ENCODE measurements around the gene GABBR2. TPM values are rescaled to one million over a fixed set of nuclear protein-coding genes. Genes with fewer than 3 reads are reported as not detected.

Gene GABBR2
- total RNA-seq, 1 experiment from 2014 or later = 0.76 TPM

DNA sequence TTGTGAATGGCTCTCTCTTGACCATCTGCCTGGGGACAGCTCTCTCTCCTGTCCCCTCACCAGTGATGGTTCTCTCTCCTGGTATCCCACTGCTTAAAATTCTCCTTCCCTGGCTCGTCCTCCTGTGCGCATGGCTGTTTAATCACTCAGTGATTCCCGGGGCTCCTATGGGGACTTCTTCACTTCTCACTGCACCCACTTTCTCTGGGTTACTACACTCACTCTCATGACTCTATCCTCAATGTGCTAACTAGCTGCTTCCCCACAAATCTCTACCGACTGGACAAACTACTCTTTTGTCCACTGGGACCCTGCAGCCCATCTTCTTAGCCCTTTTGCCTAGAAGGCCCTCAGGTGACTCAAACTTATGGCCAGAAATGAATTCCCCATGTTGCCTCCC is 364.2 kb downstream of the GABBR2 start:
- ChIA-PET POLR2A (ENCODE audit: unreplicated experiment) (no interaction called here), CTCF (no interaction called here)
- DNase-seq = no peak
- TF ChIP-seq EZH2 (IDR thresholded peaks at IDR 0.05; ENCODE audit: low read depth) = no peak
- TF ChIP-seq, protein P1, sequence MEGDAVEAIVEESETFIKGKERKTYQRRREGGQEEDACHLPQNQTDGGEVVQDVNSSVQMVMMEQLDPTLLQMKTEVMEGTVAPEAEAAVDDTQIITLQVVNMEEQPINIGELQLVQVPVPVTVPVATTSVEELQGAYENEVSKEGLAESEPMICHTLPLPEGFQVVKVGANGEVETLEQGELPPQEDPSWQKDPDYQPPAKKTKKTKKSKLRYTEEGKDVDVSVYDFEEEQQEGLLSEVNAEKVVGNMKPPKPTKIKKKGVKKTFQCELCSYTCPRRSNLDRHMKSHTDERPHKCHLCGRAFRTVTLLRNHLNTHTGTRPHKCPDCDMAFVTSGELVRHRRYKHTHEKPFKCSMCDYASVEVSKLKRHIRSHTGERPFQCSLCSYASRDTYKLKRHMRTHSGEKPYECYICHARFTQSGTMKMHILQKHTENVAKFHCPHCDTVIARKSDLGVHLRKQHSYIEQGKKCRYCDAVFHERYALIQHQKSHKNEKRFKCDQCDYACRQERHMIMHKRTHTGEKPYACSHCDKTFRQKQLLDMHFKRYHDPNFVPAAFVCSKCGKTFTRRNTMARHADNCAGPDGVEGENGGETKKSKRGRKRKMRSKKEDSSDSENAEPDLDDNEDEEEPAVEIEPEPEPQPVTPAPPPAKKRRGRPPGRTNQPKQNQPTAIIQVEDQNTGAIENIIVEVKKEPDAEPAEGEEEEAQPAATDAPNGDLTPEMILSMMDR (conservative IDR thresholded peaks at IDR 0.05) = no peak
- Histone ChIP-seq H3K79me2 (ENCODE audit: low read depth) (no peaks in the 10 kb centered on the region), H3K9me2 (ENCODE audit: insufficient read depth) (no peaks in the 10 kb centered on the region), H3K36me3 (ENCODE audit: low read depth) (no peaks in the 10 kb centered on the region), H3K27me3 (ENCODE audit: insufficient read depth, low read depth) (no peaks in the 10 kb centered on the region), H3K4me2 (no peak overlapping the region), H3F3A (ENCODE audit: insufficient read depth, low read depth) (no peaks in the 10 kb centered on the region), H3K9me3 (ENCODE audit: insufficient read depth, low read depth) (no peaks in the 10 kb centered on the region), H3K27ac (no peak overlapping the region), H3K4me1 (replicated peaks; ENCODE audit: insufficient read depth) (no peaks in the 10 kb centered on the region), H4K20me1 (ENCODE audit: insufficient read depth) (no peaks in the 10 kb centered on the region), H3K4me3 (no peak overlapping the region), H2AFZ (no peak overlapping the region)
- intact Hi-C loops (cut with micrococcal nuclease; ENCODE audit: unreplicated experiment) = no loop called here
- no TSS peak for BruUV-seq (replicated peaks)

DNA sequence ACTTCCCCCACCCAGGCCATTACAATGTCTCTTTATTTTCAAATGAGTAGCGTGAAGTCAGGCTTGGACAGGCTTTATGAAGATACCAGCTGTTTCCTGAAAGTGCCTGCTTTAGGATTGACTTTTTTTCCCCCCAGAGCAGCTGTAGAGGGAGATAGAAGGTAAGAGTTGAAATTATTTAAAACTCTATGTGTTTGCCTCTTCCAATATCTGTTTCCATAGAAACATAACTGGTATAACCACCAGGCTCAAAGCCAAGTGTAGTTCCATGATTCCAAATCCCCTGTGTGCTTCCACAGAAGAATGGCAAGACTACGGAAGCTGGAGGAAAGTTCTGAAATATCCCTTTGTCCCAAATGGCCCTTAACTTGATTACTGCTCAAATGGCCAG is 365.9 kb downstream of the GABBR2 start:
- Histone ChIP-seq H3F3A (ENCODE audit: insufficient read depth, low read depth) (no peaks in the 10 kb centered on the region), H3K9me2 (ENCODE audit: insufficient read depth) (no peaks in the 10 kb centered on the region), H2AFZ (no peak overlapping the region), H3K4me3 (no peak overlapping the region), H3K36me3 (ENCODE audit: low read depth) (no peaks in the 10 kb centered on the region), H3K27ac (no peak overlapping the region), H3K4me2 (no peak overlapping the region), H3K4me1 (replicated peaks; ENCODE audit: insufficient read depth) (no peaks in the 10 kb centered on the region), H3K27me3 (ENCODE audit: insufficient read depth, low read depth) (no peaks in the 10 kb centered on the region), H4K20me1 (ENCODE audit: insufficient read depth) (no peaks in the 10 kb centered on the region), H3K79me2 (ENCODE audit: low read depth) (no peaks in the 10 kb centered on the region), H3K9me3 (ENCODE audit: insufficient read depth, low read depth) (0 out of 2 replicates have a peak, but pooled peaks cover 3% of the 10 kb centered on the region)
- no peak for TF ChIP-seq EZH2 (IDR thresholded peaks at IDR 0.05; ENCODE audit: low read depth)
- TF ChIP-seq, protein P1 (conservative IDR thresholded peaks at IDR 0.05) = no peak
- no TSS peak for BruUV-seq (replicated peaks)
- DNase-seq = no peak
- intact Hi-C loops (cut with micrococcal nuclease; ENCODE audit: unreplicated experiment) = no loop called here
- POLR2A ChIA-PET (ENCODE audit: unreplicated experiment) = no interaction called here
- CTCF ChIA-PET = no interaction called here

DNA sequence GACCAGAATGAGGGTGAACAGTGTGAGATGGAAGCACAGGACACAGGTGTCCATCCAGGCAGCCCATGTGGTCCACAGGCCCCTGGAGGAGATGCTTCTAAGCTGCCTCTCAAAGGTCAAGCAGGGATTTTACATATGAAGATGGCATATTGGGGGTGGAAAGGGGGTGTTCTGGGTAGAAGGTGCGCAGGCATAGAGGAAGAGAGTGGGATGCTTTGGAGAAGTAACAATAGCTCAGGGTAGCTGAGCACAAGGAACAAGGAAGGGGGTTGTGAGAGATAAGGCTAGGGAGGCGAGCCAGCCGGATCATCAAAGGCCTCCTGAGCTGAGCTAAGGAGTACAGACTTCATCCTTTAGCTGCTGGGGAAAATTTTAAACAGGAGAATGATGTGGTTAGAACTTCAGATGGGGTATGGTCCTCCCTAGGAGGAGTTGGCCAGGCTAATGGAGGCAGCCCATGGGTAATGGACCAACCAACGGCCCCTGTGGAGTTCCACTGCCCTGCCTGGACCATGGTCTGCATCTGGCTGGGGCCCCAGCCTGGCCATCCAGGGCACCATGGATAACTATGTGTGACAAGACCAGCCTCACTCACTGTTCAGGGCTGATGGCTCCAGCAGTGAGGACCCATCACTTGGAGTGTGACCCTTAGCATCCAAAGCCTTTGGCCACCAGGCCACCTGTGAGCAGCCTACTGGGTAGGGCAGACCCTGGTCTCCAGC is 366.5 kb downstream of the GABBR2 start:
- CTCF ChIA-PET = no interaction called here
- POLR2A ChIA-PET (ENCODE audit: unreplicated experiment) = no interaction called here

More for the DNA sequence above, 366.5 kb downstream of the GABBR2 start:
- no peaks in the 10 kb centered on the region for H4K20me1 ChIP-seq (ENCODE audit: insufficient read depth)
- no TSS peak for BruUV-seq (replicated peaks)
- H3K9me2 ChIP-seq (ENCODE audit: insufficient read depth) = no peaks in the 10 kb centered on the region
- H2AFZ ChIP-seq = no peak overlapping the region
- intact Hi-C loops (cut with micrococcal nuclease; ENCODE audit: unreplicated experiment) = no loop called here
- H3K4me2 ChIP-seq = no peak overlapping the region
- DNase-seq = no peak
- H3K9me3 ChIP-seq (ENCODE audit: insufficient read depth, low read depth) = 0 out of 2 replicates have a peak, but pooled peaks cover 3% of the 10 kb centered on the region
- H3K4me3 ChIP-seq = no peak overlapping the region
- H3K79me2 ChIP-seq (ENCODE audit: low read depth) = no peaks in the 10 kb centered on the region
- H3K36me3 ChIP-seq (ENCODE audit: low read depth) = no peaks in the 10 kb centered on the region
- no peaks in the 10 kb centered on the region for H3K4me1 ChIP-seq (replicated peaks; ENCODE audit: insufficient read depth)
- H3K27me3 ChIP-seq (ENCODE audit: insufficient read depth, low read depth) = no peaks in the 10 kb centered on the region
- H3F3A ChIP-seq (ENCODE audit: insufficient read depth, low read depth) = no peaks in the 10 kb centered on the region
- TF ChIP-seq, protein P1 (conservative IDR thresholded peaks at IDR 0.05) = no peak
- no peak for TF ChIP-seq EZH2 (IDR thresholded peaks at IDR 0.05; ENCODE audit: low read depth)
- no peak overlapping the region for H3K27ac ChIP-seq
